ENCODE data around the gene CCDC9B.

CCDC9B gene

DNA sequence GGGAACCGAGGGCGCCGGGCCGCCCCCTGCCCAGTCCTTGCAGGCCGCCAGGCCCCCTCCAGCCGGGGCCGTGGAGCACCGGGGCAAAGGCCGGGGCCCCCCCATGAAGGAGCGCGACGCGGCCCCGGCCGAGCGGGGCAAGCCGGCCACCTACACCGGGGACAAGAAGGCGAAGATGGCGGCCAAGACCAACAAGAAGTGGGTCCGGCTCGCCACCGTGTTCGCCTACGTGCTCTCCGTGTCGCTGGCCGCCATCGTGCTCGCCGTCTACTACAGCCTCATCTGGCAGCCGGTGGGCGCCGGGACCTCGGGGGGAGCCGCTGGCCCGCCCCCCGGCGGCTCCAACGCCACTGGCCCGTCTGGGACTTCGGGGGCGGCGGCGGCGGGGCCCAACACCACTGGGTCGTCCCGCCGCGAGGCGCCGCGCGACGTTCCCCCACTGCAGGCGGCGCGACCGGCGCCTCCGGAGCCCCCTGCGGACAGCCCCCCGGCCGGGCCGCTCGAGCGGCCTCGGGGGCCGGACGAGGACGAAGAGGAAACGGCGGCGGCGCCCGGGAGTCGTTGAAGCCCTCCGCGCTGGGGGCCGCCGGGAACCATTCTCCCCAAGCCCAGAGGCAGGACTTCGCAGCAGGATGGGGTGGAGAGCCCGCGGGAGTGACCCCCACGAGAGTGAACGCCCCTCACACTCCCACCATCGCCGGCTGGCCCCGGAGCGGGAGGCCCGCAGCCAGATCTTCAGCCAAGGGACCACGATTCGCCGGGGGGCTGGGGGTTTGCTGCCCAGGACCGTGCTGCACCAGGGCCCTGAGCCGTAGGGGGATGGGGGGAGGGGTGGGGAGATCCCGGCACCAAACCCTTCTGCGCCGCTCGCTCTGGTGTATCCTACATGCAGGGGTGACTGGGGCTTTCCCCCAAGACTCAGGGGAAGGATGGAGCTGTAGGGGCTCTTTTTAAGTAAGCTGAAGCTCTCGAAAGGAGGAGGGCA lies 16.5 kb downstream of the CCDC9B start:
- peak overlapping the region; percentile 78 to 80 for H3K4me3 ChIP-seq (ENCODE audit: low read depth in 1 of 2, low read length in 1 of 2)
- H3K27ac ChIP-seq = peak overlapping the region; percentile 86
- peaks cover 18 to 36% of the 10 kb centered on the region in 2 experiments for H3K4me1 ChIP-seq (ENCODE audit: control insufficient read depth in 1 of 2, insufficient read depth in 1 of 2, low read depth in 1 of 2, low read length in 1 of 2)
- no peaks in the 10 kb centered on the region for H3K36me3 ChIP-seq
- H3K9me3 ChIP-seq = no peaks in the 10 kb centered on the region
- TF ChIP-seq, protein P1, sequence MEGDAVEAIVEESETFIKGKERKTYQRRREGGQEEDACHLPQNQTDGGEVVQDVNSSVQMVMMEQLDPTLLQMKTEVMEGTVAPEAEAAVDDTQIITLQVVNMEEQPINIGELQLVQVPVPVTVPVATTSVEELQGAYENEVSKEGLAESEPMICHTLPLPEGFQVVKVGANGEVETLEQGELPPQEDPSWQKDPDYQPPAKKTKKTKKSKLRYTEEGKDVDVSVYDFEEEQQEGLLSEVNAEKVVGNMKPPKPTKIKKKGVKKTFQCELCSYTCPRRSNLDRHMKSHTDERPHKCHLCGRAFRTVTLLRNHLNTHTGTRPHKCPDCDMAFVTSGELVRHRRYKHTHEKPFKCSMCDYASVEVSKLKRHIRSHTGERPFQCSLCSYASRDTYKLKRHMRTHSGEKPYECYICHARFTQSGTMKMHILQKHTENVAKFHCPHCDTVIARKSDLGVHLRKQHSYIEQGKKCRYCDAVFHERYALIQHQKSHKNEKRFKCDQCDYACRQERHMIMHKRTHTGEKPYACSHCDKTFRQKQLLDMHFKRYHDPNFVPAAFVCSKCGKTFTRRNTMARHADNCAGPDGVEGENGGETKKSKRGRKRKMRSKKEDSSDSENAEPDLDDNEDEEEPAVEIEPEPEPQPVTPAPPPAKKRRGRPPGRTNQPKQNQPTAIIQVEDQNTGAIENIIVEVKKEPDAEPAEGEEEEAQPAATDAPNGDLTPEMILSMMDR (IDR thresholded peaks at IDR 0.05) = no peak
- H3K27me3 ChIP-seq = no peaks in the 10 kb centered on the region

DNA sequence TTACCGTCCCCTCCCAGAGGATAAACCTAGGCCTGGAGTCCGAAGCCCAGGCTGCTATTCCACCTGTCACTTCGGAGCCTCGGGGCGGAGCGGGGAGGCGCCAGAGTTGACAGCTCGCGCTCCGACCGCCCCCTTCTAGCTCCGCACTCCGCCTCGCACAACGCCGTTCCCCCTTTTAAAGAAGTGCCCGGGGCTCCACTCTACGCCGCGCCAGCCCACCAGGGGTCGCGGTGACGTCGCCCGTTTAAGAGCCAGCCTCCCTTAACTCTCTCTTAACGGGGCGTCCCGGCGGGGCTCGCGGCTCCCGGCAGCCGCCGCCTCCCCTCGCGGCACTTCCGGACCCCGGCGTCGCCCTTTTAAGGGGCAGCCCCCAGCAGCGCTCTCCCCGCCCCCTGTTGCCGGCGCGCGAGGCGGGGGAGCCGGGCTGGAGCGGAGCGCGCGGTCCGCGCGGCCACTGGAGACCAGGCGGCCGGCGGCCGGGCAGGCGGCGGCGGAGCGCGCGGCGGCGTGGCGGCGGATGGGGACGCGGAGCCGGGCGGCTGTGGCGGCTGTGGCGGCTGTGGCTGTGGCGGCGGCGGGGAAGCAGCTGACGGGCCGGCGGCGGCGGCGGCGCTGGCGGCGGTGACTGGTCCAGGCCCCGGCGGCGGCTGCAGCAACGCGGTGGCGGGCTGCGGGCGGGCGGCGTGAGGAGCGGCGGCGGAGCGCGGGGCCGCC lies 17.3 kb downstream of the CCDC9B start, which contains the start of gene INAFM2:
INAFM2 (plus strand) TSS at position 454 of the 714 bp plus-strand sequence. CDS start 364 bp downstream, outside the sequence.
- peak within 1 kb of the TSS; percentile 78 to 80 for H3K4me3 ChIP-seq (ENCODE audit: low read depth in 1 of 2, low read length in 1 of 2)
- H3K27ac ChIP-seq = peak within 1 kb of the TSS; percentile 86
- no peaks in the 10 kb centered on the region for H3K36me3 ChIP-seq
- H3K4me1 ChIP-seq (ENCODE audit: control insufficient read depth in 1 of 2, insufficient read depth in 1 of 2, low read depth in 1 of 2, low read length in 1 of 2) = peaks cover 18 to 36% of the 10 kb centered on the region in 2 experiments
- no peaks in the 10 kb centered on the region for H3K9me3 ChIP-seq
- TF ChIP-seq, protein P1 (IDR thresholded peaks at IDR 0.05) = peak; percentile 84
- no peaks in the 10 kb centered on the region for H3K27me3 ChIP-seq

DNA sequence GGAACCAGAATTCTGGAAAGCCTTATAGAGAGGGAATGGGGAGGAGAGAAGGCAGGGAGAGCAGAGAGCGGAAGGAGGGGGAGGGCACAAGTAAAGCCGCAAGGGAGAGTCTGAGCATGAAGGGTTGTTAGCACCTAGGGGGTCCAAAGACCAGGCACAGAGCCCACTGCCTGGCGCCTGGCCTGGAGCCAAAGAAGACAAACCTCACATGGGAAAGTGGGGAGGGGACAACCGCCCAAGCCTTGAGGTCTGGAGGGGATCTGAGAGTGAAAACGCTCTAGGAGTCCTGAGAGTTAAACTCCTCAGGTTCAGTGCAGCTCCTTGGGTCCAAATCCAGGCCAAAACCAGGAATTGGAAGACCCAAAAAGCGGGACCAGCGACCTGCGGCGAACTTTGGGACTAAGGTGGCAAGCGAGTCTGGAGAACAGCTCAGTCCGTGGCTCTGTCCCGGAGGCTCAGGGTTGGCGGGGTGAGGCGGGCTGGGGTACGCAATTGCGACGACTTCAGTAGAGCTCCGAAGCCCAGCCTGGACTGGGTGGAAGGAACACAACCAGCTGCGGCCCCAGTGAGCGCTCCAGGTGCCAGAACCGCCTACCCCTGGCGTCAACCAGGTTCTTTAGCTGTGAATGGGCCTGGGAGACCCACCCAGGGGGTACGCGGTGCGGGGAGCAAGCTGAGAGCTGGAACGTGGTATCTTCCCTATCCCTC lies 18.1 kb downstream of the CCDC9B start:
- Histone ChIP-seq H3K4me1 (ENCODE audit: control insufficient read depth in 1 of 2, insufficient read depth in 1 of 2, low read depth in 1 of 2, low read length in 1 of 2) (peaks cover 18 to 36% of the 10 kb centered on the region in 2 experiments), H3K27me3 (no peaks in the 10 kb centered on the region), H3K9me3 (no peaks in the 10 kb centered on the region), H3K27ac (peak overlapping the region; percentile 86), H3K4me3 (ENCODE audit: low read depth in 1 of 2, low read length in 1 of 2) (peak overlapping the region; percentile 59 to 76), H3K36me3 (no peaks in the 10 kb centered on the region)
- TF ChIP-seq, protein P1 (IDR thresholded peaks at IDR 0.05) = no peak

DNA sequence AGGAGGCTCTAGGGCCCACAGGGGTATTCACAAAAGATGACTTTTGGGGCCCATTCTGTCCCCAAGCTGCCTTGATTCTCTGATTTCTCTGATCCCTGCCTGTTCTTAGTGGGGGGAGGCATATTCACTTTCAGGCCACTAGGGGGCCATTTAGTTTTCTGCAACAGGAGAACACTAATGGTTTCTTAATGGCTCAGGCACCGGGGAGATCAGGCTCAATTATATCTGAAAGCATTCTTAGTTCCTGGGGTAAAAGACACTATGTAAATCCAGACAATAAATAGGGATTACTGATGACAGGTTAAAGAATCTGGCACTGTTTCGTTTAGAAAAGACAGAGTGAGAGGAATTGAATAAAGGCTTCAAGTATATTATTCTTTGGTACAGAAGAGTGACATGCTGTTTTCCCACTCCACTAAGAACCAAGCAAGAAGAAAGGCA lies 19.8 kb downstream of the CCDC9B start:
- Histone ChIP-seq H3K9me3 (no peaks in the 10 kb centered on the region), H3K36me3 (no peaks in the 10 kb centered on the region), H3K4me3 (ENCODE audit: low read depth in 1 of 2, low read length in 1 of 2) (no peak overlapping the region), H3K4me1 (ENCODE audit: control insufficient read depth in 1 of 2, insufficient read depth in 1 of 2, low read depth in 1 of 2, low read length in 1 of 2) (peaks cover 27 to 38% of the 10 kb centered on the region in 2 experiments), H3K27me3 (no peaks in the 10 kb centered on the region), H3K27ac (peak overlapping the region; percentile 22)
- TF ChIP-seq, protein P1 (IDR thresholded peaks at IDR 0.05) = peak; percentile 93

DNA sequence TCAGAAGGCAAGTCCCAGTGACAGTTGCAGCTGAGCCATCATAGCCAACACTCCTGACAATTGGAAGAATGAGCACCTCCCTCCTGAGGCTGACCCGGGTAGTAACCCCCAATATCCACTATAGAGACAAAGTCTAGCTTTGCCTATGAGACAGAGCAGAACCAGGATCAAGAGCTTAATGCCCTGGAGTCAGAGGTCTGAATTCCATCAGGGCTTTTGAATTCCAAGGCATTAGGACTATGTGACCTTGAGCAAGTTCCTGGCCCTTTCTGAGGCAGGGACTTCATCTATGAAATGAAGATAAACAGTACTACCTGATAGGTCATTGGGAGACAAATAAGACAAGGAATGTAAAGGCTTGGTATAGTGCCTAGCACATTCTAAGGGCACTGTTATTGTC lies 20.3 kb downstream of the CCDC9B start:
- Histone ChIP-seq H3K9me3 (no peaks in the 10 kb centered on the region), H3K27ac (no peak overlapping the region), H3K36me3 (no peaks in the 10 kb centered on the region), H3K4me3 (ENCODE audit: low read depth in 1 of 2, low read length in 1 of 2) (no peak overlapping the region), H3K4me1 (ENCODE audit: control insufficient read depth in 1 of 2, insufficient read depth in 1 of 2, low read depth in 1 of 2, low read length in 1 of 2) (peaks cover 21 to 33% of the 10 kb centered on the region in 2 experiments), H3K27me3 (peaks cover 5% of the 10 kb centered on the region)
- TF ChIP-seq, protein P1 (IDR thresholded peaks at IDR 0.05) = no peak
